Sigmoid colon (tissue), 4 donors: ENCODE results near the gene SND1.

Experiments used
- EP300 ChIP-seq, 4 donors: sonication (generic); formaldehyde crosslinking; IDR thresholded peaks; one replicate each; pipeline ENCODE4 v1.6.1; 2017; ENCODE audit warnings: antibody characterized with exemption in 4 of 4
- POLR2AphosphoS5 ChIP-seq, 4 donors: sonication (generic); formaldehyde crosslinking; IDR thresholded peaks; one replicate each; pipeline ENCODE4 v1.6.1; 2017; ENCODE audit warnings: antibody characterized with exemption in 4 of 4
- TF ChIP-seq, protein P1 (sequence below), 4 experiments: fragments of 450-650 bp in 3 of 4; fragments of 200-600 bp in 1 of 4; IDR thresholded peaks; one replicate each; pipeline ENCODE4 v1.5.1; 2016 to 2019; ENCODE audit warnings: antibody characterized with exemption in 4 of 4, mild to moderate bottlenecking in 3 of 4, moderate library complexity in 2 of 4

DNA sequence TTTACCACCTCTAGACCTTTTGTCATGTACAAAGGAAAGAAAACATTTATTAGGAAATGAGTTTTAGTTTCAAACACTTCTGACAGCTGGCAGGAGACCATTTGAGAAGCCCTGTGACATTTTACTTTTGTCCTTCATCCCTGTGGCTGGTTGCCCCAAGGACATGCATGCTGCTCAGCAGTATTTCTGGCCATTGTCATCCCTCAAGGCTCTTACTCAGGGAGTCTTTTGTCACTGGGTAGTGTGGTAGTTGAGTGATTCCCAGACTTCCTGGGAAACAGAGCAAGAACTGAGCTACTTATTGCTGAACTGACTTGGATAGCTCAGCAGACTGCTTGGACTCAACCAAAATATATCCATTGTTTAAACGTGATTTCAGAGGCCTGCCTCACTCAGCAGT lies 236.4 kb downstream of the SND1 start:
- TF ChIP-seq EP300 (IDR thresholded peaks at IDR 0.05) = no peak
- no peak for TF ChIP-seq POLR2AphosphoS5 (IDR thresholded peaks at IDR 0.05)
- TF ChIP-seq, protein P1, sequence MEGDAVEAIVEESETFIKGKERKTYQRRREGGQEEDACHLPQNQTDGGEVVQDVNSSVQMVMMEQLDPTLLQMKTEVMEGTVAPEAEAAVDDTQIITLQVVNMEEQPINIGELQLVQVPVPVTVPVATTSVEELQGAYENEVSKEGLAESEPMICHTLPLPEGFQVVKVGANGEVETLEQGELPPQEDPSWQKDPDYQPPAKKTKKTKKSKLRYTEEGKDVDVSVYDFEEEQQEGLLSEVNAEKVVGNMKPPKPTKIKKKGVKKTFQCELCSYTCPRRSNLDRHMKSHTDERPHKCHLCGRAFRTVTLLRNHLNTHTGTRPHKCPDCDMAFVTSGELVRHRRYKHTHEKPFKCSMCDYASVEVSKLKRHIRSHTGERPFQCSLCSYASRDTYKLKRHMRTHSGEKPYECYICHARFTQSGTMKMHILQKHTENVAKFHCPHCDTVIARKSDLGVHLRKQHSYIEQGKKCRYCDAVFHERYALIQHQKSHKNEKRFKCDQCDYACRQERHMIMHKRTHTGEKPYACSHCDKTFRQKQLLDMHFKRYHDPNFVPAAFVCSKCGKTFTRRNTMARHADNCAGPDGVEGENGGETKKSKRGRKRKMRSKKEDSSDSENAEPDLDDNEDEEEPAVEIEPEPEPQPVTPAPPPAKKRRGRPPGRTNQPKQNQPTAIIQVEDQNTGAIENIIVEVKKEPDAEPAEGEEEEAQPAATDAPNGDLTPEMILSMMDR (IDR thresholded peaks at IDR 0.05) = no peak
